Thoracic aorta (tissue), 2 donors: ENCODE data around the gene TMED10. TPM values are rescaled to one million over a fixed set of nuclear protein-coding genes. Genes with fewer than 3 reads are reported as not detected.

Experiments
- ATAC-seq: fragments of 150-250 bp; one replicate; pipeline ENCODE4 v1.8.0; 2017; ENCODE audit warnings: low read depth; ENCODE audit not compliant: insufficient number of reproducible peaks, low FRiP score
- DNase-seq: peaks from one replicate; pipeline ENCODE4 v3.0.0-alpha.2; 2020; ENCODE audit warnings: low spot score
- H3K27ac ChIP-seq, 2 donors: fragments of 200-600 bp; sonication (generic); 1 replicate in 1 of 2; 2 replicates in 1 of 2; pipeline ENCODE4 v1.5.1; 2016; ENCODE audit warnings: mild to moderate bottlenecking in 2 of 2, moderate library complexity in 2 of 2
- H3K27me3 ChIP-seq: fragments of 200-600 bp; sonication (generic); replicated peaks from 2 replicates; pipeline ENCODE4 v1.6.0; 2016; ENCODE audit warnings: mild to moderate bottlenecking; ENCODE audit not compliant: insufficient read depth
- H3K36me3 ChIP-seq: fragments of 200-600 bp; sonication (generic); one replicate; pipeline ENCODE4 v1.5.1; 2016
- H3K4me1 ChIP-seq, 2 donors: fragments of 200-600 bp; sonication (generic); 1 replicate in 1 of 2; 2 replicates in 1 of 2; pipeline versions ENCODE4 v1.5.1 to v1.6.0; 2016; ENCODE audit warnings: low read depth in 2 of 2, mild to moderate bottlenecking in 1 of 2; ENCODE audit not compliant: control insufficient read depth in 1 of 2
- H3K4me3 ChIP-seq: fragments of 200-600 bp; sonication (generic); 2 replicates; pipeline ENCODE4 v1.5.1; 2016; ENCODE audit warnings: mild to moderate bottlenecking
- H3K9me3 ChIP-seq: fragments of 200-600 bp; sonication (generic); 2 replicates; pipeline ENCODE4 v1.5.1; 2016
- total RNA-seq, 2 donors: library from RNA; depleted of rRNA; stranded (reverse); fragments of >200 nt; gene quantifications; one replicate each; pipeline versions ENCODE4 v1.1.0 to v1.2.3, GENCODE V29; 2016
- TF ChIP-seq, protein P1 (sequence below): fragments of 200-600 bp; sonication (generic); IDR thresholded peaks from one replicate; pipeline ENCODE4 v1.5.1; 2019; ENCODE audit warnings: antibody characterized with exemption

TMED10 gene
- total RNA-seq, 2 donors from 2014 or later = 258 to 342 TPM

DNA sequence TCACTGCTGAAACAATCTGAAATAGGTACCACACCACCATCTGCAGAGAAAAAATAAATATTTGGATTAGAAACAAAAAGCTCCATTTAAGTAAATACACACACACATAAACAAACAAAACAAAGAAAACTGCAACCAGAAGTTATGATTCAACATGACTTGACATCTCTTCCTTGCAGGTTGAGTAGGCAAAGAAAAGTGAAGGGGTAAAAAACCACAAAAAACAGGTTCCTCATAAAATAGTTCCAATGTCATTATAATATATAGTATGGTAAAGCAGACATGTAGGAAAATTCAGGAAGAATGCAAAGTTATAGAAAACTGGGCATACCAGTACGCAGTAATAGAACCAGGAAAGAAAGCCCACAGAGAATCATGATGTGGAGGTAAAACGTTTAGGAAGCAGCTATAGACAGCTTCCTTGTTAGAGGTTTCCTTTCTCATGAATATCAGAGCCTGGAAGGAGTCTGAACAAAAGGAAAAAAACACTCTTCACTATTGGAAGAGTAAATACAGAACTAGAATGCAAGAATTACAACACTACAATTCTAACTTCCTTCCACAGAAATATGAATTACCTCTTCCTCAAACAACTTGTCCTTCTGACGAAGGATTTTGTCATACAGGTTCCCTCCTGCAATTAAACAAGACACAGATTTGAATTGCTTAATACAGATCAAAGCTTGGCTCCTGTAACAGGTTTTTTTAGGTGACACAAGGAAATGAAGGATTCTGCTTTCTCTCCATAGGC lies 55.7 kb downstream of the TMED10 start:
- no peak for DNase-seq
- Histone ChIP-seq H3K9me3 (no peaks in the 10 kb centered on the region), H3K4me1 (peaks cover 11 to 22% of the 10 kb centered on the region in 2 donors), H3K4me3 (no peak overlapping the region), H3K27ac (no peak overlapping the region), H3K36me3 (peaks cover 16% of the 10 kb centered on the region), H3K27me3 (no peaks in the 10 kb centered on the region)
- TF ChIP-seq, protein P1, sequence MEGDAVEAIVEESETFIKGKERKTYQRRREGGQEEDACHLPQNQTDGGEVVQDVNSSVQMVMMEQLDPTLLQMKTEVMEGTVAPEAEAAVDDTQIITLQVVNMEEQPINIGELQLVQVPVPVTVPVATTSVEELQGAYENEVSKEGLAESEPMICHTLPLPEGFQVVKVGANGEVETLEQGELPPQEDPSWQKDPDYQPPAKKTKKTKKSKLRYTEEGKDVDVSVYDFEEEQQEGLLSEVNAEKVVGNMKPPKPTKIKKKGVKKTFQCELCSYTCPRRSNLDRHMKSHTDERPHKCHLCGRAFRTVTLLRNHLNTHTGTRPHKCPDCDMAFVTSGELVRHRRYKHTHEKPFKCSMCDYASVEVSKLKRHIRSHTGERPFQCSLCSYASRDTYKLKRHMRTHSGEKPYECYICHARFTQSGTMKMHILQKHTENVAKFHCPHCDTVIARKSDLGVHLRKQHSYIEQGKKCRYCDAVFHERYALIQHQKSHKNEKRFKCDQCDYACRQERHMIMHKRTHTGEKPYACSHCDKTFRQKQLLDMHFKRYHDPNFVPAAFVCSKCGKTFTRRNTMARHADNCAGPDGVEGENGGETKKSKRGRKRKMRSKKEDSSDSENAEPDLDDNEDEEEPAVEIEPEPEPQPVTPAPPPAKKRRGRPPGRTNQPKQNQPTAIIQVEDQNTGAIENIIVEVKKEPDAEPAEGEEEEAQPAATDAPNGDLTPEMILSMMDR = no peak
- ATAC-seq = no peak

DNA sequence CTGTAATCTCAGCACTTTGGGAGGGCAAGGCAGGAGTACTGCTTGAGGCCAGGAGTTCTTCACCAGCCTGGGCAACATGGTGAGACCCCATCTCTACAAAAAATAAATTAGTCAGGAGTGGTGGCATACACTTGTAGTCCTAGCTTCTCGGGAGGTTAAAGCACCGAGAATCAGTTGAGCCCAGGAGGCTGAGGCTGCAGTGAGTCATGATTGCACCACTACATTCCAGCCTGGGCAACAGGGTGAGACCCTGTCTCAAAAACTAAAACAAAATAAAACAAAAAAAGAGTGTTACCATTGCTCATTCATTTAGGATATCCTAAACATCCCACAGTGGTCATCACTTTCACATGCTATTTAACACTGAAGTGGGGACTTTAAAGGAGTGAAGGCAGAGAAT lies 57.4 kb downstream of the TMED10 start:
- ATAC-seq (no peak), DNase-seq (no peak)
- Histone ChIP-seq H3K27me3 (no peaks in the 10 kb centered on the region), H3K4me1 (peaks cover under 1 to 6% of the 10 kb centered on the region in 2 donors), H3K9me3 (no peaks in the 10 kb centered on the region), H3K36me3 (peaks cover 23% of the 10 kb centered on the region), H3K27ac (no peak overlapping the region), H3K4me3 (no peak overlapping the region)
- TF ChIP-seq, protein P1 = no peak

DNA sequence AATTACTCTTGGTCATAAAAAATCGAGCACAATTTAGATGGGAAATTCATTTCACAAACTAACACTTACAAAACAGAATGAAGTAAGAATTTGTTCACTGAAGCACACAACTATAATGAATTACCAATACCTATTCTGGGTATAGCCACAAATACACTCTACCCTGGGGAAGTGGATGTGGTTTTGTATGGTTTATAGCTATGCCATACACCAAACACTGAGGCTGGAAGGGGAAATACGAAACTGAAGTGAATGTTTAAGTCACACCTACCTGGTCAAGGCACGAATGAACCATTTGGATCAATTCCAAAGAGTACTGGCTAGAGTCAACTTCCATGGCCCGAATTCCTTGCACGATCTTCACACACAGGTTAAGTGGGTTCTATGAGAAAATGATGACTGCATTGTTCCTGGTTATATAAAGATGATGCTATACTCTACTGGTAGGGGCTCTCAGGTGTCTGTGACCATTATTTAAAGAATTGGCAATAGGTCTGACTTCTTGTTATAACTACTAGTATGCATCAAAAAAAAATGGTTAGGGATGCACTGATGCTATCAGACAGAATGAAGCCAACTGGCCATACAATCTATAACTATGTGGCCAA lies 62.4 kb downstream of the TMED10 start:
- H3K4me3 ChIP-seq = no peak overlapping the region
- TF ChIP-seq, protein P1 = no peak
- no peaks in the 10 kb centered on the region for H3K27me3 ChIP-seq
- H3K27ac ChIP-seq = no peak overlapping the region
- H3K9me3 ChIP-seq = no peaks in the 10 kb centered on the region
- ATAC-seq (no peak), DNase-seq (no peak)
- H3K4me1 ChIP-seq = no peaks in the 10 kb centered on the region
- peaks cover 48% of the 10 kb centered on the region for H3K36me3 ChIP-seq

DNA sequence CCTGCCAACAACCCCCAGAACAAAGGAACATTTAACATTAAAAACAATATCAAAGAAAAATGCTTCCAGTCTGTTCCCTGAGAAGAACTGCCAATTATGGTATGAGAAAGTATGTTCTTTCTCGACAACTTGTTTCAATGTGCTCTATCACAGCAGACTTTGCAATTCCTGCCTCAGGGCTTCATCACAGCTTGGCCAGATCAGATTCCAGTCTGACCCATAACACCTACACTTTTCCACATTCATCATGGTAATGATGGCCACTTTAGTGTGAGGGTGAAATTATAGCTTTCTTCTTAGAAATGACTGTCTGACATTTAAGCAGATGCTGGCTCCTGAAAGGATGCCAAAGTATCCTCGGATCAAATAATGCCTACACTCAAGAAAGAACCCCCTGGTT lies 66.5 kb downstream of the TMED10 start:
- H3K36me3 ChIP-seq = peaks cover 60% of the 10 kb centered on the region
- H3K27ac ChIP-seq = no peak overlapping the region
- TF ChIP-seq, protein P1 = no peak
- H3K4me3 ChIP-seq = no peak overlapping the region
- H3K27me3 ChIP-seq = no peaks in the 10 kb centered on the region
- no peaks in the 10 kb centered on the region for H3K4me1 ChIP-seq
- no peak for ATAC-seq
- H3K9me3 ChIP-seq = no peaks in the 10 kb centered on the region
- no peak for DNase-seq

DNA sequence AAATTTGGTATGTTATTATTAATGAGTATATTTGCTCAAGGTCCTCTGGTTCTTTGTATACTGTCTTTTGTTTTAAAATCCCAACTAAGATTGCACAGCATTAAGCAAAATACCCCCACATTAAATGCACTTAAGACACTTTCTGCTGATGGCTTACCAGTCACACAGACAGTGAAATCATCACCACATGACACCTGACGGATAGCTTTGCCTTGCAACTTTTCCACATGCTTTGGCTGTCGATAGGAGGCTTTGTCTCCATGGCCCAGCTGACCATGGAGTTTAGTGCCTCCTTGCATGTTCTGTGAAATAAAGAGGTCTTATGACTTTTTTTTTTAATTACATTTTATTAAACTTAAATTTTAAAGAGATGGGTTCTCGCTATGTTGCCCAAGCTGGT lies 69.2 kb downstream of the TMED10 start:
- Histone ChIP-seq H3K36me3 (peaks cover 54% of the 10 kb centered on the region), H3K4me3 (no peak overlapping the region), H3K4me1 (no peaks in the 10 kb centered on the region), H3K27me3 (no peaks in the 10 kb centered on the region), H3K9me3 (no peaks in the 10 kb centered on the region), H3K27ac (no peak overlapping the region)
- ATAC-seq = no peak
- no peak for DNase-seq
- TF ChIP-seq, protein P1 = no peak
